Endothelial cell (in vitro differentiated cells): ENCODE data around the gene PGK1. TPM values are rescaled to one million over a fixed set of nuclear protein-coding genes. Genes with fewer than 3 reads are reported as not detected.

Experiments
- DNase-seq: peaks from one replicate; pipeline ENCODE4 v3.0.0; 2021; ENCODE audit warnings: low spot score
- H3K27ac Mint-ChIP-seq: one replicate; pipeline ENCODE4 v1.8.0; 2021; ENCODE audit warnings: mixed read lengths, inconsistent platforms; ENCODE audit not compliant: unreplicated experiment
- H3K27me3 Mint-ChIP-seq: one replicate; pipeline ENCODE4 v1.8.0; 2021; ENCODE audit warnings: mild to moderate bottlenecking, moderate library complexity, mixed read lengths, inconsistent platforms; ENCODE audit not compliant: unreplicated experiment
- H3K36me3 Mint-ChIP-seq: one replicate; pipeline ENCODE4 v1.8.0; 2021; ENCODE audit warnings: mild to moderate bottlenecking, low read depth, mixed read lengths, inconsistent platforms; ENCODE audit not compliant: unreplicated experiment
- H3K4me1 Mint-ChIP-seq: one replicate; pipeline ENCODE4 v1.8.0; 2021; ENCODE audit warnings: mild to moderate bottlenecking, mixed read lengths, inconsistent platforms; ENCODE audit not compliant: unreplicated experiment
- H3K4me3 Mint-ChIP-seq: one replicate; pipeline ENCODE4 v1.8.0; 2021; ENCODE audit warnings: mild to moderate bottlenecking, mixed read lengths, inconsistent platforms; ENCODE audit not compliant: unreplicated experiment
- H3K9me3 Mint-ChIP-seq: one replicate; pipeline ENCODE4 v1.8.0; 2021; ENCODE audit warnings: mixed read lengths, inconsistent platforms; ENCODE audit not compliant: unreplicated experiment
- total RNA-seq: library from RNA; stranded (reverse); fragmentation: NEBNext Ultra II Directional; extraction: Animal tissue kit (Norgen Biotek cat#: 25700); gene quantifications from one replicate; pipeline ENCODE4 v1.2.1, GENCODE V29; 2021; ENCODE audit not compliant: unreplicated experiment
- TF ChIP-seq, protein P1 (sequence below): fragments of 200-600 bp; sonication (generic); IDR thresholded peaks from one replicate; pipeline ENCODE4 v1.5.0; 2021; ENCODE audit warnings: antibody characterized with exemption; ENCODE audit not compliant: unreplicated experiment

Gene PGK1
- total RNA-seq, 1 donor from 2014 or later: 380 TPM

DNA sequence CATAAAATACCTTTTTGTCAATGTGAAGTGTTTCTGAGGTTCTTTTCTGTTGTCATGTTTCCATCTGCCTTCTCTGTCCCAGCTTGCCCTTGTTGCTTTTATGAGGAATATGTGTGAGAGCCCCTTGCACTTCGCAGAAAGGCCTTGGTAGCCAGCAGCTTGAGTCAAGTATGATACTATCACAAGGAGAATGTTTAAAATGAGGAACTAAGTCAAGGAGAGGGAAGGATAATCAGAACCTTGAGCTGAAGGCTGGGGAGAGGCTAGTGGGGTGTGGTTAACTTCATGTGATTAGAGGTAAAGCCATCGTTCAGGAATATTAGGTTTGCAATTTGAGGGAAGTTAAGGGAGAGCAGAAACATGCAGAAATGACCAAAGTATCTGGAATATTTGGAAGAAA lies 12.7 kb downstream of the PGK1 start:
- H3K9me3 Mint-ChIP-seq: no peaks in the 10 kb centered on the region
- peaks cover 16% of the 10 kb centered on the region for H3K4me1 Mint-ChIP-seq
- H3K27ac Mint-ChIP-seq: no peak overlapping the region
- TF ChIP-seq, protein P1, sequence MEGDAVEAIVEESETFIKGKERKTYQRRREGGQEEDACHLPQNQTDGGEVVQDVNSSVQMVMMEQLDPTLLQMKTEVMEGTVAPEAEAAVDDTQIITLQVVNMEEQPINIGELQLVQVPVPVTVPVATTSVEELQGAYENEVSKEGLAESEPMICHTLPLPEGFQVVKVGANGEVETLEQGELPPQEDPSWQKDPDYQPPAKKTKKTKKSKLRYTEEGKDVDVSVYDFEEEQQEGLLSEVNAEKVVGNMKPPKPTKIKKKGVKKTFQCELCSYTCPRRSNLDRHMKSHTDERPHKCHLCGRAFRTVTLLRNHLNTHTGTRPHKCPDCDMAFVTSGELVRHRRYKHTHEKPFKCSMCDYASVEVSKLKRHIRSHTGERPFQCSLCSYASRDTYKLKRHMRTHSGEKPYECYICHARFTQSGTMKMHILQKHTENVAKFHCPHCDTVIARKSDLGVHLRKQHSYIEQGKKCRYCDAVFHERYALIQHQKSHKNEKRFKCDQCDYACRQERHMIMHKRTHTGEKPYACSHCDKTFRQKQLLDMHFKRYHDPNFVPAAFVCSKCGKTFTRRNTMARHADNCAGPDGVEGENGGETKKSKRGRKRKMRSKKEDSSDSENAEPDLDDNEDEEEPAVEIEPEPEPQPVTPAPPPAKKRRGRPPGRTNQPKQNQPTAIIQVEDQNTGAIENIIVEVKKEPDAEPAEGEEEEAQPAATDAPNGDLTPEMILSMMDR: no peak
- no peak for DNase-seq
- peak overlapping the region; percentile 48 for H3K4me3 Mint-ChIP-seq
- H3K36me3 Mint-ChIP-seq: peaks cover 37% of the 10 kb centered on the region
- no peaks in the 10 kb centered on the region for H3K27me3 Mint-ChIP-seq

DNA sequence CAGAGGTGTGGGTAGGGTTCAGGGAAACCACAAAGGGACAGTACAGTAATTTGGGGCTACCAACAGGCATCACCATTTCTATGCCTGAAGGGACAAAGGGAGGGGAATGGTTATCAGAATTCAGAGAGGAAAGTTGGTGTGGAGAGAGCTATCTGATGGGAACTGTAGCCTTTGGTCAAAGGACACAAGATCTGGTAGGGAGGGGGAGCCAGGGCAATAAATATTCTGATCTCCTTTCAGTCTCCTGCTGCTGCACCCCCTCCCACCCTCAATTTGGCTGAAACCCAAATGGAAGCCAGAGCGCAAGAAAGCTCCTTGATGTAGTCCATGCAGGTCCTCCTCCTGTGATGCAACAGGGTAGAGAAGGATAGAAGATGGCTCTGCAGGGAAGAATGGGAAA lies 14.6 kb downstream of the PGK1 start:
- Mint-ChIP-seq H3K27ac (peak overlapping the region; percentile 67), H3K9me3 (no peaks in the 10 kb centered on the region), H3K4me3 (no peak overlapping the region), H3K4me1 (peaks cover 11% of the 10 kb centered on the region), H3K27me3 (no peaks in the 10 kb centered on the region), H3K36me3 (peaks cover 42% of the 10 kb centered on the region)
- no peak for DNase-seq
- TF ChIP-seq, protein P1: no peak

DNA sequence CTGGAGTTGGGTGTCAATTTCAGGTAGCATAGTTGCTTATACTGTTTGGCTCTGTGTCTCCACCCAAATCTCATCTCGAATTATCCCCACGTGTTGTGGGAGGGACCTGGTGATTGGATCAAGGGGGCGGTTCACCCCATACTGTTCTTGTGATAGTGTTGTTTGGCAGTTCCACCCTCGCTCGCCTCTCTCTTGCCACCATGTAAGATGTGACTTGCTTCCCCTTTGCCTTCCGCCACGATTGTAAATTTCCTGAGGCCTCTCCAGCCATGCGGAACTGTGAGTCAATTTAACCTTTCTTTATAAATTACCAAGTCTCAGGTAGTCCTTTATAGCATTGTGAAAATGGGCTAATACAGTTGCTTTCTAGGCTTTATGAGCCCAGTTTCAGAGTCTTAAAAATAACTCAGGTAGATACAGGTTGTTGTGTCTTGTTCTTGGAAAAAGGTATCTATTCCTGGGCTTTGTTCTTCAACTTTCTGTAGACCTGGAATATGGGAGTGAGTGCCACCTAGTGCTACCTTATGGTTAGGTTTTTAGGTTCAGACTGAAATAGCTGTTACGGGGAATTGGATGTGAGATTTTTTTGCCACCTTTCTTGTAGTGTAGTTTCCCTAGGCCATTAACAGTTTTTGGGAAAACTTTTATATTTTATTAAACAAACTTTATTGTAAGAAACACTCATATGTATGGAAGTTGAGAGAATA lies 15.6 kb downstream of the PGK1 start:
- H3K4me1 Mint-ChIP-seq: peaks cover 11% of the 10 kb centered on the region
- no peaks in the 10 kb centered on the region for H3K9me3 Mint-ChIP-seq
- H3K27me3 Mint-ChIP-seq: no peaks in the 10 kb centered on the region
- H3K36me3 Mint-ChIP-seq: peaks cover 43% of the 10 kb centered on the region
- TF ChIP-seq, protein P1: no peak
- peak overlapping the region; percentile 13 for H3K27ac Mint-ChIP-seq
- DNase-seq: no peak
- no peak overlapping the region for H3K4me3 Mint-ChIP-seq

DNA sequence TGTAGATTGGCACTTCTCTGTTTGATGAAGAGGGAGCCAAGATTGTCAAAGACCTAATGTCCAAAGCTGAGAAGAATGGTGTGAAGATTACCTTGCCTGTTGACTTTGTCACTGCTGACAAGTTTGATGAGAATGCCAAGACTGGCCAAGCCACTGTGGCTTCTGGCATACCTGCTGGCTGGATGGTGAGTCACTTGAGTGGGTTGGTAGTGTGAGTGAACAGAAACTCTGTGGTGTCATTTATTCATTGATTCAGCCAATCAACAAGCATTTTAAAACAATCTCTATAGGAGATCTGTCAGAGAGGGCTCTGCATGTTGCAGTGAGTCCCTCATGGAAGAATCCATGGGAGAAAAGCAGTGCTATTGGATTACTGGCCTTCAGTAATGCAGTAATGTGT lies 19.1 kb downstream of the PGK1 start:
- peaks cover 36% of the 10 kb centered on the region for H3K36me3 Mint-ChIP-seq
- no peaks in the 10 kb centered on the region for H3K9me3 Mint-ChIP-seq
- H3K27ac Mint-ChIP-seq: no peak overlapping the region
- peaks cover 1% of the 10 kb centered on the region for H3K27me3 Mint-ChIP-seq
- no peak overlapping the region for H3K4me3 Mint-ChIP-seq
- peaks cover 4% of the 10 kb centered on the region for H3K4me1 Mint-ChIP-seq
- TF ChIP-seq, protein P1: no peak
- DNase-seq: no peak

DNA sequence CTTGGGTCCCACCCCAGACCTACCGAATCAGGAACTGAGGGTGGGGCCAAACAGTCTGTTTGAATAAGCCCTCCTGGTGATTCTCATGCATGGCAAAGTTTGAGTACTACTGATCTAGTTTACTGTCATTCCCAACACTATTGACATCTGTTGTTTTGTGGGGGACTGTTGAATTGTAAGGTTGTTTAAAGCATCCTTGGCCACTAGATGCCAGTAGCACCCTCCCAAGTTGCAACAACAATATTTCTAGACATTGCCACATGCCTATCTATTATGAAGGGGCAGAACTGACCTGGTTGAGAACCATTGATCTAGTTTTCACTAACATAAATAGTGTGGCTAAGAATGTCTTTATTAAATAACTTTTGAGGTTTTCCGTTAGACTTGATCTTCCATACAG lies 20.3 kb downstream of the PGK1 start:
- Mint-ChIP-seq H3K27ac (no peak overlapping the region), H3K9me3 (no peaks in the 10 kb centered on the region), H3K27me3 (peaks cover 1% of the 10 kb centered on the region), H3K36me3 (peaks cover 31% of the 10 kb centered on the region), H3K4me1 (peaks cover 4% of the 10 kb centered on the region), H3K4me3 (no peak overlapping the region)
- DNase-seq: no peak
- TF ChIP-seq, protein P1: no peak
